Measurements from ENCODE around the gene PARD3B. TPM values are rescaled to one million over a fixed set of nuclear protein-coding genes. Genes with fewer than 3 reads are reported as not detected.

Gene PARD3B
- polyA plus RNA-seq, 5 donors: 13.6 to 22.9 (median 19.4) TPM

DNA sequence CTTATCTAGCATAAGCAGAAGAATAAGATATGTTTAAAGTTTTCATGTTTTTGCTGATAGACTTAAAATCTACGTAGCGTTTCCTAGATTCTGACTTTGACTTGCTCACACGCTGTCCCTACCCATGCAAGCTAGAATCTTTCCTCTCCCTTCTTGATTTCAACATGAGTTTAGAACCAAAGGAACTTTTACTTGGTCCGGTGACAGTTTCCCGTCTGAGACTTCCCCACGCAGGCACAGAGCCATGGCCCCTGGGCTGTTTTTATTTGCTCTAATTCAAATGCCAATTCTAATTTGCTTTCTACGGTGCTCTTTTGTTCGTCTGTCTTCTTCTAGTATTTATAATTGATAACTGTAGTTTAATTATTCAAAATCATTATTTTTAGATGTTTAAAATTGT is 467.7 kb downstream of the PARD3B start:
- DNase-seq: no peak

DNA sequence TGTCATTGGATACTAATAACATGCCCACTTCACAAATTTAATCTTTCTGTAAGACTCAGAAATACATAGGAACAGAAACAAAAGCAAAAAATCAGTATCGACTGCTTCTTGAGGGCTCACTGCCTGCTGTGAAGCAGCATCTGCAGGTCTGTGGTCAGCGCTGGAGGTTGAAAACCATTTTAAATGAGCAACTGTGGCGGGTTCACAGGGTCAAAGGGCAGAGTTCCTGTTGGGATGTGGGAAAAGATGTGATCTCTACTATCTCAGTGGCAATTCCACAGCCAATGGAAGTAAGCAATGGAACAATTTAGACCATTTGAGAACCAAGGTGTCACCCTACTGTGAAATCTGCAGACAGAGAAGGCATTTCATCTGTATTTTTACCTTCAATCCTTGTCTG is 468.3 kb downstream of the PARD3B start:
- DNase-seq: no peak

DNA sequence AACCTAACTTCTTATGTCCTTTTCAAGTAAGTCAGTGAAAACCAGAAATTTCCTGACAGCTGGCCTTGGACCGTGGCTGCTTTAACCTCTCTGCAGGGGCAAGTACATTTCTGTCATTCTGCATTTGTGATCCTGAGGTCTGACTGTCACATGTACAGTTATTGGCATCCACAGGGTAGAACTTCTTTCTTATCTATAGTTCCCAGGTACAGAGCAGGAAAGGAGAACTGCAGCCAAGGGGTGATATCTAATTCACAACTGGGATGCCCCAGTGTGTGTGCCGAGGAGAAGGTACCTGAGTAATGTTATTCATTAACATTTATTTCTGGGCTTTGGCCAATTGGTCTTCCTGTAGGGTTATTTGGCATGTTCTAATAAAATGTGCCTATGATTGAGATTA is 468.9 kb downstream of the PARD3B start:
- DNase-seq: no peak

DNA sequence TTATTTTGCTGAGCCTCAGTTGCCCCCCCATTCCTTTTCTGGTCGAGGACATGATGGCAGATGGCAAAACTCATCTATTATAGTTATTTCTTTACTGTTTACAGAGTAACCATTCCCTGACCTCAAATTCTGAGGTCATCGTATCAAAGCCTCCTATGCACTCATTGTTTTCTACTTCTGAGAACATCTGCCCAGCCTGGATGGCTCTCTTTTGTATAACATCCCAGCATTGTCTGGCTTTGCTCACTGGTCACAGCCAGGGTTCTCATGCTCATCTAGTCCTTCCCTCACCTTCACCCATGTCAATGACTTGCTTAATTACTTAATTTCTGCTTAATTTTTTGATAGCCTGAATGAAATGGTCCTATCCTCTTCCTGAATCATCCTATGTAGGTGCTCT is 472.1 kb downstream of the PARD3B start:
- no peak for DNase-seq

DNA sequence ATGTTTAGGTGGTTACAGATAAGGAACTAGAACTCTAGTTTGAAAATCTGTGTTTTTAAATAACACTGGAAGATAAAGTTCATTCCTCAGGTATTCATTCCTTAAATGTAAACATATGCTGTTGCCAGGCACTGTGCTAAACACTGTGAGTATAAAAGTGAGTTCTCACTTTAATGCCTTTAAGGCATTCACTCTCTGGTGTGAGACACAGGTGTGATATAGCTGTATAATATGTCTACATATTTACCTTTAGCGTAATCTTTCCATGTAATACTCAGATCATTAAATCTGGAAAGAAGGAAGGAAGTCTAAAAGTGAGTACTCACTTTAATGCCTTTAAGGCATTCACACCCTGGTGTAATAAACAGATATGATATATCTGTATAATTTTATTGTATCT is 472.6 kb downstream of the PARD3B start:
- DNase-seq: no peak

DNA sequence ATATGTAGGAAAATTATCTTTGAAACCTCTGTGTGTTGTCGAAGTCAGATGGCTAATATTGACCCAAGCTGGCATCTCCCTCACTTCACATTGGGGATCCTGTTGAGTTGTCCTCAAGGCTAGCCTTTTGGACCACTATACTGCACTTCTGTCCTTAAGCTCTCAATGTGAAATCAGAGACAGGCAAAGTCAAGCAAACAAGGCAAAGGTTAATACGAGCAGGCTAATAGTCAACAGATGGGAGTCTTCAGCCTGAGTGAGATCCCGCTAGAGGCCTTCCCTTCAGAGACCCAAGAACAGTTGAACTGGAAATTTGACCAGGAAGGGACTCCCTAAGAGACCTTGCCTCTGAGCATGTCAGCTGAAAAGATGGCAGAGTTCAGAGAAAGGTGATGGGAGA is 475.4 kb downstream of the PARD3B start:
- DNase-seq: no peak

DNA sequence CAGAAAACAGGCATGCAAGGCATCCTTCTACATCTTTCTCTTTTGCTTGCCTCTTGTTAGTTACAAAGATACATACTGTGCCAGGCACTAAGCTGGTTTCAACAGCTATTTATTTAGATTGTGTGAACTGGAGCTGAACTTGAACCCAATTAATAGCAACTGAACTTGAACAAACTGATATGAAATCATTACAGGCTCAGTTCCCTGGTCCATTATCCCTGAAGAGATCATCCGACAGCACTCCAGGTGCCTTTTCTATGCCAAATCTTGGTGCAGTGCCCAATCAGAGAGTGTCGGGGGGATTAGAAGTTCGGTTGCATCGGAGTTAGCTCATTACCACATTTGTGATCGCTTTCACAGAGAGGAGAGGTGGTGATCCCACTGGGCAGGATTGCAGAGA is 477.6 kb downstream of the PARD3B start:
- no peak for DNase-seq

DNA sequence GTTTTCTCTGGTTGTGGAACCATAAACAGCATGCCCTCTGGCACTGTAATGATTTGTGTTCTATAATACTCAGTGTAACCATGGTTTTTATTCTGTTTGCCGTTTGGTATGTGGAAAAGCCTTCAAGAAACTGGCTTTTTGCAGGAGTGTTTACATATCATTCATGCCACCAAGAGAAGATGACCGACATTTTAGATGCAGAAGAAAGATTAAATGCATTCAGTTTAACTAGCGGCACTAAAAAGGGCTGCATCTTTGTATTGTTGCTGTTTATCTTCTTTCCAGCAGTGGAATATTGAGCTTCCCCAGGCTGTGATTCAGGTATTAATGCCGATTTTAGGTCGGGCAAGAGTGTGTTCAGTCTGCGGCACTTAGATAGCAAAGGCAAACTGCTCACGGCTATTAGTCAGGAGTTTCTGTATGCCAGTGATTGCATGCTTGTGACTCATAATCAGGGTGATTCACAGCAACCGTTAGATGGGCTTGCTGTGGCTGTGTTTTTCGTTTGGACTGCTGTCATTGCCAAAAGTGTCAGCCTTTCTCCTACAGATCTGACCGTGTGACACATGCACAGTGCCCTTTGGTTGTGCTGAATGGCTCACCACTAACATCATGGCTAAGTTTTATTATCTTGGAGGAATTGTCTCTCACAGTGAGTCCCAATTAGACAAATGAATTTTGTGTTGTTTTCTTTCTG is 479.7 kb downstream of the PARD3B start:
- no peak for DNase-seq

DNA sequence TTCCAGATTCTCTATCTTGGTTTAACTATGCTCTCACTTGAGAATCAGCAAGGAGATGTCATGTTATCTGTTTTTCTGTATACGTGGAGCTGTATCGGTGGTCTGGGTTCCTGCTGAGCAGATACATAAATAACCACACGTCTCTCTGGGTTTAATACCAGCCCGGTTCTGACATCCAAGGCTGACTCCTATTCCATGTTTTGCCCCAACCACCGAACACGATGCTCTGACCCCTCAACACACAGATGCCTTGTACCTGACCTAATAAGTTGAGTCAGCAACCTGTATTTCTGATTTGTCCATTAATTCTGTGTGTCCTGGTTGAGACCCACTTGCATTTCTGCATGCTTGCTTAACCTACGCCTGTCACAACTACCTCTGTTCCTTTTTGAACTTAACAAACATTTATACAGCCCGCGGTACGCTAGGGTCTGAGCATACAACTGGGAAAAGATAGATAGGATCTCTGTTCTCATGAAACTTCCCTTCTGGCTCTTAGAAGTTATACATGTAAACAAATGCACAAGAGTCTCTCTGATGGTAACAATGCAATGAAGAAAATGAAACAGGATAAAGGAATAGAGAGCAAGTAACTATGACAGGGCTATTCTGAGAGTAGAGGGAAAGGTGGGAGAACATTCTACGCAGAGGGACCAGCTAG is 480.4 kb downstream of the PARD3B start:
- DNase-seq: no peak

DNA sequence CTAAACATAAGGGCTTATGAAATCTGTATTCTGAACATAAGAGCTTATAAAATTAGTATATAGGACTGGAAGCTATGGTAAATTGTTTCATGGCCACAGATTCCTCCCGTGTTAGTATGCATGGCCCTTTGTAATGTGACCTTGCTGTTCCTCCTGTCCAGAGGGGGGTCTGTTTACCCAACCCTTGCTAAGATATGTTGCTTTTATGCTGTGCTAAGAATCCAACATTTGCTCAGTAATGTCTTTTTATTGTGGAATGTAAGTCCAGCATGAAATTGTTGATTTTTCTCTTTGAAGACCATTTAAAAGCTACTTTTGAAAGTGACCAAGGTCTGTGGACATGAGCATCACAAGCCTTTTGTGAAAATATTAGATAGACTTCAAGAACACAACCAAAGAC is 485.4 kb downstream of the PARD3B start:
- DNase-seq: no peak

DNA sequence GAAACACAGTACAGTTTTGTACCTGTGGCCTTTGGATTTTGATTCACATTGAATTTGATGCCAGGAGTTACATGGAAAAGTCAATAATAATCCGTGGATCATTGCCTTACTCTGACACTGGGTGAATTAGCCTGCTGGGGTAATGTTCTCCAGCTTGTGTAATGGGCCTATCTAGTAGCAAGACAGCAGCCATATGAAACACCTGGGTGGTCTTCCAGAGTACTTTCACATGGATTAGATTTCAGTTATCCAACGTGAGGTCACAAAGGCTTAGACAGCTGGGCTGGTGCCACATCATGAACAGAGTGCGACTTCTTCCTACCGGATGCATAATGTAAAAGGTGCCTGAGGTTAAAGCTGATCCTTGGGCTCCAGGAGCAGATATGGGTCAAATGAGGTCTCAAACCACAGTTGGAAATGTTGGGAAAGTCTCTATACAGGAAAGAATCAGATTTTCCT is 486.8 kb downstream of the PARD3B start:
- DNase-seq: no peak

DNA sequence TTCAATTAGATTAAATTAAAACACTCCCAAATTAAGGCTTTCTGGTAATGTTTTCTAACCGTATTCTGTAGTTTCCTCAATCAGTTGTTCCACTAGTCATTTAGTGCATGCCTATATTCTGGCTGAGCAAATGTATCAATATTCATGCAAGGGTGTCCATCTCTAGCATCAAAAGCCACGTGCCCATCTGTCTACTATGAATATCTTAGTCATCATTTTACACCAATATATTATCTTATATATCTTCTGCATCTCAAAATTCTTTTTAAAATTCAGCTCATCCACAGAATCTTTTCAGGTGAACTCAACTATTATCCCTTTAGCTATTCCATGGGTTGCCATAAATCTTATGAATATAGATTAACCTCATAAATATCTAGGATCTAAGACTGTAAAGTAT is 488.2 kb downstream of the PARD3B start:
- DNase-seq: no peak

DNA sequence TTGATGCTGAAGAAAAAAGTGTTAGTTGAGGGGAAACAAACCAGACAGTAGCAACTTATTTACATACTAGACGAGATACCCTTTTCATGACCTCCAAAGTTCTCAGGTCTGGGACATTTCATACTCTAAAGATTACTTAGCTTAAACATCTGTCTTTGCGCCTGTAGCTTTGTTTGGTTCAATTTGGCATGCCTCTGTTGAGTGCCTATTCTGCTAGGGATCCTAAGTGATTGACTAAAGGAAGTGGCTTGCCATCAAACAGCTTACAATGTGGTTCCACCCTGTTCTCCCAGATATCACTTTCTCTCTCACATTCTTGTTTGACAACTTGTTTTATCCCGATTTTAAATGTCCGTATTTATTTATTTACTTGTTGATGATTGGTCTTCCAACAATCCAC is 488.8 kb downstream of the PARD3B start:
- DNase-seq: no peak

DNA sequence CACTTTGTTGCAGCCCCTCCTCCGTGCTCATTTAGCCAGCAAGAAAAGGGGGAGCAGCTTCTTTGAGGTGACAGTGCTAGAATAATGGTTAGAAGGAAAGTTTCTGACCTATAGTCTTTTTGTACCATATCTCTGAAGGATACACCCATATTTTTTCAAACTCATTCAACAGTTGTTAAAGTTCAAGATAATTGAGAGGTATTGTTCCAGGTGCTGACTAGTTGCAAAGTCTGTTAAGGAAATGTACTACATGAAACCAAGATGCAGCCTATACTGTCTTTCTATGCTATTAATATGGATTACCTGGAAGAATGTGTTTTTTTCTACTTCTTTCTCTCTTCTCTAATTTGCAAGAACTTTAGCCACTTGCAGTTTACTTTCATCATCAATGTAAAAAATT is 495.0 kb downstream of the PARD3B start:
- DNase-seq: no peak

DNA sequence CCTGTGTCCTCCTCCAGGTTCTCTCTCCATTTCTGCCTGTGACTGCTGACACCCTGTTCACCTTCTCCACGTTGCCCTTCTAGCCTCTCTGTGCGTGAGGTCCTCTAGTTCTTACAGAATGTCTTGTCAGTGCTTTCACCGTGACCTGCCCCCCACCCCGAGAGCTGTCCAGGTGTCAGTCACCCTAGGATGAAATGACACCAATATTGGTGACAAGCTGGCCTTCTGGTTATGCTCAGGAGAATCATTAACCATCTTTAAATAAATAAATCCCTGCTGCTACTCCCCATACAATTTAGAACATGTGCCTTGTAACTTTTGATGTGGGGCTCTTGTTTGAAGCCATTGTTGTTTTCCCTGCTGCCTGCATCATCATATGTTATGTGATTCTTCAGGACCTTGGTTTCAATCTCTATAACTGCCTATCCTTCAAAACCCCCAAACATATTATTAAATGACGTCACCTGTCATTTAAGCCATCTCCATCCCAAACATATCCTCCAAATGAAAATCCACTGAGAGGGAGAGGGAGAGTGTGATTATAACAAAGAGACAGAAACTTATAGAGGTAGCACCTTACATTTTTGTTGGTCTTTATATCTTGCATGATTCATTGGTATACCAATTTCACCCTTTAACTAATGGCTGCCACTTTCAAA is 496.3 kb downstream of the PARD3B start:
- DNase-seq: no peak

DNA sequence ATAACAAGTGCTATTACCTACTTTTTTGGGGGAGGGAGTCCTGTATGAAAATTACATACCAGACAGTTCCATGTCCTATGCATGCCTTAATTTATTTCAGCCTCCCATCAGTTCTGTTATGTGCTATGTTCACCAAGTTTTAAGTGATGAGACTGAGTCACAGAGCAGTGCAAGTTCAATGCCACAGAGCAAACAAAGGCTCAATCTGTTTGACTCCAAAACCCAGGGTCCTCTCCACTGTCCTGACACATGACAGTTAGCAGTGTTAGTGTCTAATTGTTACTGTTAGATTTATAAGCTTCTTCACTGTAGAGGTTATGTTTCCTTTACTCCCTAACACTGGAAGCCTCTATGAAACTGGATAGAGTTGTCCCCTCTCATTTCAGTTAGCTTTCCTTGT is 498.0 kb downstream of the PARD3B start:
- no peak for DNase-seq

DNA sequence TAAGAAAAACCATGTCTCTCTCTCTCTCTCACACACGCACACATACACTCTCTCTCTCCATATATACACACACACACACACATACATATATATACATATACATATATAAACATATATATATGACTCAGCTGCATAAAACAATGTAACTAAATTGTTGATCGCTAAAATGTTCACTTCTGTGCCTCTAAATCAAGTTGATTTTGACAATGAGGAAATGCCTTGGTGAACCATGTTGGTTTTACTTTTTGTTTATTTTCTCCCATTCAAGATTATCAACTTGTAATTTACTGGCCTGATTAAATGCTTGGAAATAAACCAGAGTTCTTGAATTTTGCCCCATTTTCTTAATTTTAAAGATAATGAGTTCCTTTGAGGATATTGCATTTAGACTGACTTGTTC is 500.4 kb downstream of the PARD3B start:
- no peak for DNase-seq

DNA sequence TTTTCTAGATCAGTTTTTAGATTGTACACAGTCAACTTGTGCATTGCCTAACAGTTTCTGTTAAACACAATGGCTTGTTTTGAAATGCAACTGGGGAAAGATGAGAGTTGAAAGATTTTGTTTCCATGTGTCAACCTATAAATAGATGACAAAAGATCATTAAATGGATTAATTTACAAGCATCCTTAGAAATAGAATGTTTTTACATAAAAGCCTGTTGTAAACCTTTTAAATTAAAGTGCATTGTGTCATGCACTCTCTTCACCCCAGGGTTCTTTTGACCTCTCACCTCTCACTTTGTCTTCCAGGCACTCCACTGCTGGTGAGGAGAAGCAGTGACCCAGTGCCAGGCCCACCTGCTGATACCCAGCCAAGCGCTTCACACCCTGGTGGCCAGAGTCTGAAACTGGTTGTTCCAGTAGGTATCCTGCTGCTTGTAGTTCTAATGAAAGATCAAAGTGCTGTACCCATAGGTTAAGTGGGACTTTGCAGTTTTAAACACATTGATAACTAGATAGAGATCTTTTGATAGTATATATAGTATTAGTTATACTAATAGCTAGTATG is 502.1 kb downstream of the PARD3B start:
- DNase-seq: no peak

DNA sequence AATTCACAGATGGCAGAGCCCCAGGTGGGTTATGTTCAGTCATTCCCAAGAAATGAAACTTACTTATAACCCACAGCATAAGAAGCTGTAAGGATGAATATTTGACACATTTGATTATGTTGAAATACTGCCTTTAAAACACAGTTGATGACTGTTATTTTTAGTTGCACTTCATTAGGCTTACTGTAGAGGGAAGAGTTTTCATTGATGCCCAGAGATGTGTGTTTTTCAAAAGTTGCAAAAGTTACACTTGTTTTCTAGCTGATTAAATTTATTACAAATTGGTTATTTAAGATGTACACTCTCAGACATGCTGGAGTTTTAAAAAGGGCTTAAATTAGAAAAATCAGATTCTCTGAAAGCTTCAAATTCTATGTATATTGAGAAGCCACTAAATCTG is 506.1 kb downstream of the PARD3B start:
- DNase-seq: no peak

DNA sequence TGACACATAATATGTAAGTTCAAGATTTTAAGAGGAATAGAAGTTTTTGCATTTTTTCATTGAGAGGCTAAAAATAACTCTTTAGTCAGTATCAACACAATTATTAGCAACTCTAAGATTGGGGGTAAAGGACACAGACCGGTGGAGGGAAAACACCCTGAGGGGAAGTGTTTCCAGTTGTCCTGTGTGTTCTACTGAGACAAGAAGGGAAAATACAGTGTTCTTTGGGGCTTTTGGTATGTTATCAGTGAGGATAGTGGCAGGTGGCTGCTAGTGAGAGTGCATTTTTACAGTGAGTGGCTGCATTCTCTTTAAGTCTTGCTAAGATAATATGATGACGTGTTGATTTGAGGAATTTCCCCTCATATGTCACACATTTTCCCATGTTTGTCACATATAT is 507.5 kb downstream of the PARD3B start:
- no peak for DNase-seq

DNA sequence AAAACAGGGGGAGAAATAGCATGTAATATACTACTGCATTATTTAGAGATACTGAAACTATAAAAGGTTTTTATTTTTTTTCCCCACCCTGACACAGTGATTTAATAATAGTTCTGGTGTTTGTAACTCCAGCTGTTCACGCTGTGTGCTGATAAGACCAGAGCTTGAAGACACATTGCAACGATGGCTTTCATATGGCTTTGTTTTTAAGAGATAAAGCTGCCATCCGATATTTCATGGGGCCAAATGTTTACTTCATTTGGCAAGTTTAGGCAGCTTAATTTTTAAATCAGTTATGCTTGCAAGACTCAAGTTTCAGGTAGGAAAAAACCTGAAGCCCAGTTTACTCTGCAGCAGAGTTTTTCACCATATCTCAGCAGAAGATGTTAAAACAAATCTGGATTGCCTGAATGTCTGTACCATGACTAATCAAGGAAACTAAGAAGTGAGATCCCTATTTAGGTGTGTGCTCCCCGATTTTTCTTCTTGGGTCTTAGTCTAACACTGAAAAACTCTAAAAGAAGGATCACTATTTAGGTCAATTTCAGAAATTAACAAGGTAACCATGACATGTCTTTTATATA is 508.6 kb downstream of the PARD3B start:
- peak in 1 of 2 donors; percentile 30 for DNase-seq

DNA sequence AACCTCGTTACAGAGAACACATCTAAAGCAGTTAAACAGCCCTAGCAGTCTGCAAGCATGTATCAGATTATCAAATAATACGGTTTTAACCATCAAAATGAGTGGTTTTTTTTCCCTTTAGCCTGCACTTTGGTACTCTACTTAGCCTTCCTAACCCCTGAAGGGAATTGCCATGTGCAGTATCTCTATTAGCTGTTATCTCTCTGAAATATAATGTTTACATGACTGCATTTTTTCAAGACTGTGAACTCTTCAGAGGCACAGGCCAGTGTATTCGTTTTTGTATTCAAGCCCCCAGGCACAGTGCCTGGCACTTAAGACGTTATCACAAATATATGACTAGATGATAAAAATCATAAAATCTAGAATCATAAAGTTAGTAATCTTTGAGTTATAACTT is 509.5 kb downstream of the PARD3B start:
- peak in 1 of 2 donors; percentile 36 for DNase-seq

DNA sequence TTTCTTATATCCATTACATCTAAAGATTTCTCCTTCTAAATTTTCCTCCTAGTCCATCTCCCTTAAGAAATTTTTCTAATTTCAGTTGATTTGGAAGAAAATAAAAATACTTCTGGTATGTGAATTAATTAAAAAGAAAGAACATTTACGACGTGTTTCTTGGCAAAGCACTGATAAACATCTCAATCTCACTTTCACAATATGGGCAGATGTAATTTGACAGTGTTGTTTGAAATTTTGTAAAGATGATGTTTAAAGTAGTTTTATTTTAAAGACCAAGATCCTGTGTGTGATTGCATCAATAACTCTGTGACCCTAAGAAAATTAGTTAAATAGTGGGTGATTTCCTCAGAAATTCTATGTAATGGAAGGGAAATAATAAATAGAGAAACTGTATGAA is 510.0 kb downstream of the PARD3B start:
- DNase-seq: peak in 1 of 2 donors; percentile 36

Measured in right lung (tissue), 5 donors.